Psoas muscle (tissue), 8 donors: ENCODE data around the gene ADGRG1. TPM values are rescaled to one million over a fixed set of nuclear protein-coding genes. Genes with fewer than 3 reads are reported as not detected.

Experiments
- ATAC-seq, 4 donors: fragments of 200-7000 bp; cut with Tn5 transposase; one replicate each; pipeline ENCODE4 v1.9.1; 2020; ENCODE audit warnings: moderate library complexity in 3 of 4, mild to moderate bottlenecking in 2 of 4
- DNase-seq, 2 donors: peaks; one replicate each; pipeline ENCODE4 v3.0.0-alpha.2; 2020
- H3K27ac ChIP-seq: fragments of 200-600 bp; one replicate; pipeline ENCODE4 v1.8.0; 2022
- H3K27me3 ChIP-seq, 3 donors: fragments of 200-600 bp in 1 of 3; one replicate each; pipeline versions ENCODE4 v1.6.1 to v1.8.0; 2013 to 2022; ENCODE audit warnings: low read length in 2 of 3, mild to moderate bottlenecking in 2 of 3, moderate library complexity in 1 of 3; ENCODE audit not compliant: insufficient read depth in 3 of 3
- H3K36me3 ChIP-seq, 2 donors: fragments of 200-600 bp in 1 of 2; one replicate each; pipeline versions ENCODE4 v1.6.1 to v1.8.0; 2013 to 2022; ENCODE audit warnings: low read depth in 1 of 2, mild to moderate bottlenecking in 1 of 2, moderate library complexity in 1 of 2; ENCODE audit not compliant: insufficient read depth in 1 of 2
- H3K4me1 ChIP-seq: fragments of 200-600 bp; one replicate; pipeline ENCODE4 v1.8.0; 2022
- H3K4me3 ChIP-seq: fragments of 200-600 bp; one replicate; pipeline ENCODE4 v1.8.0; 2022; ENCODE audit warnings: mild to moderate bottlenecking
- H3K9me3 ChIP-seq: fragments of 200-600 bp; one replicate; pipeline ENCODE4 v1.8.0; 2022
- CTCF ChIP-seq: fragments of 200-600 bp; IDR thresholded peaks from one replicate; pipeline ENCODE4 v1.8.0; 2022; ENCODE audit warnings: antibody characterized with exemption
- WGBS, 3 donors: extraction: QIAGEN DNeasy Blood & Tissue Kit; methylation state at CpG; one replicate each; pipeline versions ENCODE4 v1.1.6 to v1.1.7; 2013; 5-methylcytosine and 5-hydroxymethylcytosine counted together
- intact Hi-C, 2 donors: fragments of 100-400 bp; cut with DNase I; formaldehyde crosslinking; loops; one replicate each; pipeline versions ENCODE4 v1.11.0 to v1.14.2; 2022
- polyA plus RNA-seq, 3 donors: library from polyadenylated mRNA; stranded (reverse); fragments of 200-250 nt; gene quantifications; one replicate each; pipeline ENCODE4 v1.2.3, GENCODE V29; 2013
- total RNA-seq, 4 donors: library from RNA; stranded (reverse); fragmentation: NEBNext Ultra II Directional in 2 of 4; extraction: Animal tissue kit (Norgen Biotek cat#: 25700) in 2 of 4; gene quantifications; one replicate each; pipeline versions ENCODE4 v1.2.1 to v1.2.4, GENCODE V29; 2021 to 2023
- donor health status: healthy with polysubstance abuse.
- donor health status: DM: no; HTN: no; CAD: no; lungs with moderate emphysema.
- donor health status: Bipolar disorder and iron deficiency.
- donor health status: healthy.
- donor health status: DM: yes; HTN: yes; CAD: no.
- donor health status: DM: no; HTN: no; CAD: no.
- donor health status: DM: no; HTN: no; CAD: no.
- donor health status: DM: yes; HTN: yes; CAD: no.

Gene ADGRG1
- total and polyA plus RNA-seq, 7 donors = 5.3 to 19.4 (median 14.2) TPM

- WGBS, 3 donors = 31 to 40% (median 36%) methylated on average over 15 of the region's 15 CpGs
- Histone ChIP-seq H3K27me3 (peaks cover 0 to 5% (median 4%) of the 10 kb centered on the region in 3 donors), H3K4me1 (no peaks in the 10 kb centered on the region), H3K9me3 (no peaks in the 10 kb centered on the region), H3K4me3 (no peak overlapping the region), H3K27ac (no peak overlapping the region), H3K36me3 (no peaks in the 10 kb centered on the region)
- DNase-seq = no peak
- TF ChIP-seq CTCF = no peak
- no peak for ATAC-seq
- intact Hi-C loops = no loop called here
Measured at GRCh38 chr16:57688987-57689761, 60.7 kb downstream of the ADGRG1 start.

GRCh38 chr16:57689762-57690558 is 61.5 kb downstream of the ADGRG1 start:
- H3K4me3 ChIP-seq = no peak overlapping the region
- WGBS, 3 donors = 41 to 54% (median 46%) methylated on average over 13 of the region's 13 CpGs
- H3K27me3 ChIP-seq = peaks cover 0 to 5% (median 4%) of the 10 kb centered on the region in 3 donors
- no peaks in the 10 kb centered on the region for H3K9me3 ChIP-seq
- H3K4me1 ChIP-seq = no peaks in the 10 kb centered on the region
- no peak overlapping the region for H3K27ac ChIP-seq
- intact Hi-C loops = no loop called here
- ATAC-seq (no peak), DNase-seq (no peak)
- H3K36me3 ChIP-seq = no peaks in the 10 kb centered on the region
- no peak for TF ChIP-seq CTCF

GRCh38 chr16:57690782-57691471 is 62.5 kb downstream of the ADGRG1 start:
- DNase-seq = no peak
- WGBS, 3 donors = 65 to 73% (median 71%) methylated on average over 4 of the region's 4 CpGs
- ATAC-seq = no peak
- Histone ChIP-seq H3K4me1 (no peaks in the 10 kb centered on the region), H3K36me3 (no peaks in the 10 kb centered on the region), H3K27ac (no peak overlapping the region), H3K27me3 (peaks cover 0 to 5% (median 4%) of the 10 kb centered on the region in 3 donors), H3K9me3 (no peaks in the 10 kb centered on the region), H3K4me3 (no peak overlapping the region)
- intact Hi-C loops = no loop called here
- TF ChIP-seq CTCF = no peak

GRCh38 chr16:57692636-57693035 is 64.2 kb downstream of the ADGRG1 start:
- no peak for ATAC-seq
- Histone ChIP-seq H3K9me3 (no peaks in the 10 kb centered on the region), H3K36me3 (no peaks in the 10 kb centered on the region), H3K27me3 (peaks cover 0 to 5% (median 4%) of the 10 kb centered on the region in 3 donors), H3K27ac (no peak overlapping the region), H3K4me1 (no peaks in the 10 kb centered on the region), H3K4me3 (no peak overlapping the region)
- no peak for DNase-seq
- 56 to 62% (median 59%) methylated on average over 2 of the region's 2 CpGs for WGBS, 3 donors
- no peak for TF ChIP-seq CTCF
- intact Hi-C loops = no loop called here
